Esophagus (tissue), 2 donors: ENCODE data around the gene PGRMC2. TPM values are rescaled to one million over a fixed set of nuclear protein-coding genes. Genes with fewer than 3 reads are reported as not detected.

Source experiments
- H3K27ac ChIP-seq, 2 donors: one replicate each; pipeline ENCODE4 v1.5.1; 2013; ENCODE audit warnings: low read depth in 2 of 2, mild to moderate bottlenecking in 2 of 2, inconsistent platforms in 1 of 2, low read length in 1 of 2, moderate library complexity in 1 of 2
- H3K27me3 ChIP-seq, 2 donors: one replicate each; pipeline ENCODE4 v1.6.1; 2013; ENCODE audit warnings: low read length in 2 of 2, control low read depth in 1 of 2, mild to moderate bottlenecking in 1 of 2; ENCODE audit not compliant: insufficient read depth in 2 of 2, control insufficient read depth in 1 of 2
- H3K36me3 ChIP-seq, 2 donors: one replicate each; pipeline ENCODE4 v1.6.1; 2013; ENCODE audit warnings: low read length in 1 of 2; ENCODE audit not compliant: control insufficient read depth in 2 of 2, insufficient read depth in 2 of 2
- H3K4me1 ChIP-seq, 2 donors: one replicate each; pipeline ENCODE4 v1.6.1; 2013; ENCODE audit warnings: low read length in 1 of 2; ENCODE audit not compliant: control insufficient read depth in 2 of 2, insufficient read depth in 2 of 2
- H3K4me3 ChIP-seq, 2 donors: one replicate each; pipeline ENCODE4 v1.5.1; 2013; ENCODE audit warnings: low read length in 2 of 2, mild to moderate bottlenecking in 2 of 2, low read depth in 1 of 2, moderate library complexity in 1 of 2
- H3K9me3 ChIP-seq, 2 donors: one replicate each; pipeline ENCODE4 v1.6.1; 2013; ENCODE audit warnings: mild to moderate bottlenecking in 2 of 2, low read depth in 1 of 2, low read length in 1 of 2, moderate library complexity in 1 of 2; ENCODE audit not compliant: control insufficient read depth in 2 of 2, insufficient read depth in 1 of 2
- WGBS, 2 donors: extraction: QIAGEN DNeasy Blood & Tissue Kit; methylation state at CpG; one replicate each; pipeline ENCODE4 v1.1.7; 2013; 5-methylcytosine and 5-hydroxymethylcytosine counted together
- polyA plus RNA-seq, 2 donors: library from polyadenylated mRNA; stranded (reverse); fragments of 200-250 nt; gene quantifications; one replicate each; pipeline ENCODE4 v1.2.3, GENCODE V29; 2013
- donor health status: healthy with polysubstance abuse.
- donor health status: Bipolar disorder and iron deficiency.

Gene PGRMC2
- polyA plus RNA-seq, 2 donors: 23.2 to 29.0 TPM

DNA sequence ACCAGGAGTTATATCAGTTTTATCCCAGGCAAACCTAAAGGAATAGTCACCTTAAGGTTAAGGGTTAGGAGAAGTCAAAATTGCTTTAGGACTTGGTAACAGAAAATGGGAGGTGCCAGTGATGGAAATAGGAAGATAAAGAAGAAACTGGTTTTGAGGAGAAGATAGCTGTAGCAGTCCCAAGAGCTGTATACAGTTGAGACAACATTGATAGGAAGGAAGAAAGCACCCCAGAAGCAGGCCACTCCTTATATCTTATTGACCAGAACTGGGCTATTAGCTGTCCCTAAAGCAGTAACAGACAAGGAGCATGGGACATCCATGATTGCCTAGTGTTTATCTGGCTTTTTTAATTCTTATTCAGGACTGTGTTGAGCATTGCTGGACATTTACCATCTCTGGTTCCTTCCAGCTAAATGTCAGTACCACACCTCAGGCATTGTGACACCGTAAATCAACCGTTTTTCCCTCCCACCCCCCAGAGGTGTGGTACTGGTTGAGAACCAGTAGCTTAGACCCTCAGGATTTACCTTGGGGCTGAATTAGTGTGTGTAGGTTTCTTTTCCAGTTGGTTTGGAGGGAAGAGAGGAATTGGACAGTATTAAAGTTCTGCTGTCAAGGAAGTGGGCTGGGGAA is 2.0 kb upstream of the PGRMC2 start:
- Histone ChIP-seq H3K4me3 (no peak overlapping the region), H3K9me3 (no peaks in the 10 kb centered on the region), H3K36me3 (no peaks in the 10 kb centered on the region), H3K27ac (no peak overlapping the region), H3K4me1 (no peaks in the 10 kb centered on the region), H3K27me3 (no peaks in the 10 kb centered on the region)
- WGBS, 2 donors: 62 to 83% methylated on average over 2 of the region's 2 CpGs

DNA sequence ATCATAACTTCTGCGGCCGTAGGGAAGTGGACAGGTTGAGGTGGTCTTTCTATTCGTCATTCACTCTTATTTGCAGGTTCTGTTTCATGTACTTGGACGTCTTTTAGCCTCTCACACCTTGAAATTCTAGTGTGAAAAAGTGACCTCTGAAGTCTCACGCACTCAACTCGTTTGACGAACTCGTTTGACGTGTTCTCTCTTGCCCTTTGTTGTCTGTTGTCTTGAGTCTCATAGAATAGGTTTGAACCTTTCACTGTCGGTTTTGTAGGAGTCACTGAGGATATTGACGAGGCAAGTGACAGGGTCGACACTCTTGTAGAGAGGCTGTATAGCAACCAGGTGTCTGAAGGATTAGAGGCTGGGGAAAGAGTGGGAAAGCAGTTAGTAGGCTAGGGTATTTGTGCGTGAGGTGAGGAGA is 1.1 kb upstream of the PGRMC2 start:
- no peaks in the 10 kb centered on the region for H3K36me3 ChIP-seq
- no peaks in the 10 kb centered on the region for H3K4me1 ChIP-seq
- H3K4me3 ChIP-seq: peak overlapping the region; percentile 58 to 78
- H3K27me3 ChIP-seq: no peaks in the 10 kb centered on the region
- H3K27ac ChIP-seq: peak overlapping the region; percentile 97 to 100
- 5% methylated on average over 13 of the region's 13 CpGs for WGBS, 2 donors
- no peaks in the 10 kb centered on the region for H3K9me3 ChIP-seq

DNA sequence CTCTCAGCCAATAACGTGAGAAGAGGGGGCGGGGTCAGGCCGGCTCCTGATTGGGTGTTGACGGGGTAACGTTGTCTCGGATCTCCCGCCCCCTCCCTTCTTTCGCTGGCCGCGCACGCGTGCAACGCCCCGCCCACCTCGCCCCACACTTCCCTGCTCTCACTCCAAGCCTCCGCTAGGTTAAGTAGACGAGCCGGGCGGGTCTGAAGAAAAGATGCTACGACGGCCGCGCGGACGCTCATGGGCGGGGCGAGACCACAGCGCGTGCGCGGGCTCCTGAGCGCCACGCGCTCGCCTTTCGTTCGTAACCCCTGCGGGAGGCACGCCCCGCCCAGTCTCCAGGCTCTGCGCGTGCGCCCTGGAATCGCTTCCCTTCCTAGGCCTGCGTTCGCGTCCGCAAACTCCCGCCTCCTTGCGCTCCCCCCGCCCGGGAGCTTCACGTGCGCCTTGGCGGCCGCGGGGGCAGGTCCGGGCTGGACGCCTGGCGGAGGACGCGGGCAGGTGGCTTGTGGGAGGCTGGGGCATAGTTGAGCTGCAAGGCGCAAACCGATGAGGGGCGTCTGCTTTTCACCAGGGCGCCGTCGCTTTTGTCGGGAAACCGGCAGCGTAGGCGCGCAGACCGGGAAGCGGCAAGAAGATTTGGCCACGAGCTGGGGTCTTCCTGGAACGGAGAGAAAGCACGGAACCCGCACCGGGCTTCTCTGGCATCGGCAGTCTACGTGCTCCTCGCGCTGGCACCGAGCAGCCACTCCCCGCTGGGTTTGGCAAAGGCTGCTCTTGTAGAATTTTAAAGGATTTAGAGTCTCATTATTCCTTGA is 467 bp upstream of the PGRMC2 start:
- H3K27me3 ChIP-seq: no peaks in the 10 kb centered on the region
- no peaks in the 10 kb centered on the region for H3K9me3 ChIP-seq
- H3K4me1 ChIP-seq: no peaks in the 10 kb centered on the region
- peak overlapping the region; percentile 58 to 78 for H3K4me3 ChIP-seq
- no peaks in the 10 kb centered on the region for H3K36me3 ChIP-seq
- peak overlapping the region; percentile 97 to 100 for H3K27ac ChIP-seq
- WGBS, 2 donors: 0% methylated on average over 81 to 86 of the region's 86 CpGs

DNA sequence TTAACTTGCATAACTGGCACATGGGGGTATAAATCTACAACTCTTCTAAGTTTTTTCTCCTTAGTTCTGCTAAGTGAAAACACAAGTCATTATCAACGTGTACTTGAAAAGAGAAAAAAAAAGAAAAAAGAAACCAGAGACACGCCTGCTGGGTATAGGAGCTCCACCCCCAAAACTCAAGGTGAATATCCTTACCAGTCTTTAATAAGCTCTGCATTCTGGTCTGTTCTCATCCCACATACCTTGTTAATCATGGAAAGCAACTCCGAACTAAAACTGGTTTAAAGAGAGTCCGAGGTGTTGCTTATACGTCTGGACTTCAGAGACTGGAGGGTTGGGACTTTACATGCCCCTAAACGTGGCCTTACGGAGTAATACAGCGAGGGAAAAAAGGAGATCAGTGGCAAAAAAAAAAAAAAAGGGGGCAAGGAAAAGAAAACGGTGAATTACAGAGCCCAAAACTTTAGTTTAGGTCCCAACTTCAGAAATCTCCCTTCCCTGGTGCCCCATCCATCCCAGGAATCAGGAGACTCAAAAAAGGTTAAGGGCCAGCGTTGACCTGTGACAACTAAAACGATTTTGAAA is 1.0 kb downstream of the PGRMC2 start:
- H3K36me3 ChIP-seq: no peaks in the 10 kb centered on the region
- no peaks in the 10 kb centered on the region for H3K4me1 ChIP-seq
- peak overlapping the region; percentile 78 to 86 for H3K4me3 ChIP-seq
- H3K9me3 ChIP-seq: no peaks in the 10 kb centered on the region
- peak overlapping the region; percentile 96 to 100 for H3K27ac ChIP-seq
- no peaks in the 10 kb centered on the region for H3K27me3 ChIP-seq
- WGBS, 2 donors: 1 to 2% methylated on average over 11 of the region's 11 CpGs

DNA sequence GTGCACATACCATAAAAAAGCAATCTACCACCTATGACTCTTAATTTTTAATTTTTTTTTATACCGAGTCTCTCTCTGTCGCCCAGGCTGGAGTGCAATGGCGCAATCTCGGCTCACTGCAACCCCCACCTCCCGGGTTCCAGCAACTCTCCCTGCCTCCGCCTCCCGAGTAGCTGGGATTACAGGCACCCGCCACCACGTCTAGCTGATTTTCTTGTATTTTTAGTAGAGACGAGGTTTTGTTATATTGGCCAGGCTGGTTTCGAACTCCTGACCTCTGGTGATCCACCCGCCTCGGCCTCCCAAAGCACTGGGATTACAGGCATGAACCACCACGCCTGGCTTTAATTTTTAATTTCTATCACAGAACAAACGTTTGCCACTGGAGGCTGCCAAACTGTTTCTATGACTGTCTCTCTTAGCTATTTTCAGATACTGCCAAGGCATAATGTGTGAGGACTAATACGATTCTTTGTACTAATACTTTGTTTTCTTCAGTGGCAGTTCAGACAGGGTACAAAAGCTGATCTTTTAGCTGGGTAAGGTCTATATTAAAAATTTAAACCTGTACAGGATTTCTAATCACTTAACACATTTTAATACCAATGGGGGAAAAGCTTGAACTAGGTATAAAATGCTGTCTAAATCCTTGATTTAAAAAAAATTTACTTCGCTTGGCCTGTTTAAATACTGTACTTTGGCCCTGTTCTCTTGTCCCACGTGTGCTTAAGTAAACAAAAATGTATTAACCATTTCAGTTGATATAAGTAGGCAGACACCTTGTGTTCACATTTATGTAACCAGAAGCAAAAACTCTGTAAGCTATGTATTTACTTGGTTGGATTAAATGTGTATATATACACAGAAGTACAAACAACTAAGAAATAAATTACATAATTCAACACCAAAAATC is 2.3 kb downstream of the PGRMC2 start:
- Histone ChIP-seq H3K36me3 (no peaks in the 10 kb centered on the region), H3K27me3 (no peaks in the 10 kb centered on the region), H3K9me3 (no peaks in the 10 kb centered on the region), H3K4me1 (no peaks in the 10 kb centered on the region), H3K27ac (peak overlapping the region; percentile 5 to 34), H3K4me3 (peak overlapping the region in 1 of 2 donors; percentile 17)
- 60 to 63% methylated on average over 18 of the region's 18 CpGs for WGBS, 2 donors

DNA sequence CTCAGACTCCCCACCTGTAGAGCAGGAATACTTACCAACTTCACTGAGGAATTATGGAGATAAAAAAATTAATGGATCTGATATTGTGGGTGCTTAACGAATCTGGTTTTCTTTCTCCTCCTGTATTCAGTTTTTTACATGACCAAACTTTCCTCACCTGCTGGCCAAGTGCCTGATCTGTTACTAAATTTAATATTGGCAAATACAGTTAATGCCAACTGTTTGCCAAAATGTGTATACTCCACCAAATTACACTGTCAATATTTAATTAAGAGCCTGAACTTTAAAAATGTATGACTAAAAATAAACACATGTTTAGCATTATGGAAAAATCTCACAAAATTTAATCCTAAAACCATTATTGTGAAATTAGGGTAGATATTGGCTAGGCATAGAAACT is 3.3 kb downstream of the PGRMC2 start:
- Histone ChIP-seq H3K27ac (no peak overlapping the region), H3K4me3 (no peak overlapping the region), H3K4me1 (no peaks in the 10 kb centered on the region), H3K9me3 (no peaks in the 10 kb centered on the region), H3K27me3 (no peaks in the 10 kb centered on the region), H3K36me3 (no peaks in the 10 kb centered on the region)
- WGBS, 2 donors: 36 to 56% methylated on average over 1 of the region's 1 CpG

DNA sequence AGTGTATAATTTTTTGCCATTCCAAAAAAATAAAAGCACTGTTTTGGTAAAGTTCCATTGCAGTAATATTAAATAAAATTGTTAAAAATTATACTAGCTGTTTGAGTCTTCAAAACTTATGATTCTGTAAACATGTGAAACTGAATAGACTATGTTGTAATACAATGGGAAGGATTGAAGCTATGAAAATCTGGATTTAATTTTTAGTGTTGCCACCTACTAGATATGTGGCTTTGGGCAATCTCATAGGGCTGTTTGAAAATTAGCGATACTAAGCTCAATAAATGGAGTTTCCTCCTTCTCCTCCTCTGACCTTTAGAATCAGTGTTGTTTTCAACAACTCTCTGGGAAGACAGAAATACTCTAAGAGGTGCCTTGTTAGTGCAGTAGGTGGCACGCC is 4.5 kb downstream of the PGRMC2 start:
- no peaks in the 10 kb centered on the region for H3K4me1 ChIP-seq
- H3K36me3 ChIP-seq: no peaks in the 10 kb centered on the region
- H3K27me3 ChIP-seq: no peaks in the 10 kb centered on the region
- 85 to 99% methylated on average over 2 of the region's 2 CpGs for WGBS, 2 donors
- no peaks in the 10 kb centered on the region for H3K9me3 ChIP-seq
- H3K4me3 ChIP-seq: no peak overlapping the region
- H3K27ac ChIP-seq: no peak overlapping the region

DNA sequence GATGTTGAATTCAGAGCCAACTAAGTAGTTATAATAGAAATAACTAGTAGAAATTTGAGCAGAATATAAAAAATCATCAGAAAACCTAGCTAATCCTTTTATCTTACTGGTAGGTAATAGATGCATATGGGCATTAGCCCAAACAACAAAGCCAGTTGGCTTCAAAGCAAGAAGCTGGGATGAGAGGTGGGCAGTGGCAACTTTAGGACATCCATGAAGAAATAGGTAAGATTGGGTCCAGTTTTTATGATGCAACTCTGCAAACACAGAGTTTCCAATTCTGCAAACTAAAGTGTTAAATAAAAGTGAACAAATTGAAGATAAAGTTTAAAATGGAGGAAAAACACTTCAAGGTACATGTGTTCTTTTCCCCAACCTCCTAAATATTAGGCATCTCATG is 5.1 kb downstream of the PGRMC2 start:
- Histone ChIP-seq H3K27ac (no peak overlapping the region), H3K36me3 (no peaks in the 10 kb centered on the region), H3K9me3 (no peaks in the 10 kb centered on the region), H3K27me3 (no peaks in the 10 kb centered on the region), H3K4me1 (no peaks in the 10 kb centered on the region), H3K4me3 (no peak overlapping the region)

DNA sequence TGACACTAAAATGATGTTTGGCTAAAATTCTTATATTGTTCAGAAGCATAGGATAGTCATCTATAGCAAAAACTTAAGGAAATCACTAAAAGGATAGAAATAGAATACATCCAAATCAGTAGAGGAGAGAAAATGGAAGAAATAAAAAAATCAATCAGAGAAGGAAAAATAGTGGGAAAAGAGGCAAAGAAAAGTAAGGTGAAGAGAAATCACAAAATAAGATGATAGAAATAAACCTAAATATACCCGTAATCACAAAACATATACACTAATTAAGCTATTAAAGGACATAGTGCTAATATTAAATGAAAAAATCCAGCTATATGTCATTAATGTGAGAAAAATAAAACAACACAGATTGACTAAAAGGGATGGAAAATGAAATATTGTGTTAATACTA is 6.3 kb downstream of the PGRMC2 start:
- Histone ChIP-seq H3K9me3 (no peaks in the 10 kb centered on the region), H3K27me3 (no peaks in the 10 kb centered on the region), H3K4me1 (no peaks in the 10 kb centered on the region), H3K36me3 (no peaks in the 10 kb centered on the region), H3K4me3 (no peak overlapping the region), H3K27ac (no peak overlapping the region)
- 94% methylated on average over 1 of the region's 1 CpG for WGBS, 2 donors
